ENCODE measurements around the gene DAW1. TPM values are rescaled to one million over a fixed set of nuclear protein-coding genes. Genes with fewer than 3 reads are reported as not detected.

Gene DAW1
- total and polyA plus RNA-seq, 2 donors (not counting 1 experiment from before 2014, with no cell fraction given), result 0.11 TPM; not detected in 1

GRCh38 chr2:227870710-227871374 lies 589 bp upstream of the DAW1 start:
- Histone ChIP-seq H3K9ac (ENCODE audit: insufficient read depth, low read length) (peak overlapping the region; percentile 63), H3K79me2 (ENCODE audit: control insufficient read depth, insufficient read depth, low read length) (no peaks in the 10 kb centered on the region), H3K36me3 (ENCODE audit: control insufficient read depth, insufficient read depth, low read length) (no peaks in the 10 kb centered on the region), H4K20me1 (ENCODE audit: control insufficient read depth, extremely low read depth, insufficient read depth, low read length) (no peaks in the 10 kb centered on the region), H2AFZ (ENCODE audit: low read length) (peak overlapping the region; percentile 83), H3K4me3 (replicated peaks in 1 of 4; ENCODE audit: control extremely low read depth in 1 of 4, insufficient read depth in 1 of 4, low read depth in 3 of 4, low read length in 4 of 4) (peak overlapping the region; percentile 46 to 55 (median 50)), H3K27ac (ENCODE audit: insufficient read depth, low read length) (peak overlapping the region; percentile 47), H3K27me3 (ENCODE audit: control insufficient read depth, insufficient read depth, low read length) (no peaks in the 10 kb centered on the region), H3K9me3 (ENCODE audit: control insufficient read depth, insufficient read depth, low read depth, low read length) (no peaks in the 10 kb centered on the region), H3K4me1 (ENCODE audit: control insufficient read depth, extremely low read depth, insufficient read depth, low read length) (peaks cover 4% of the 10 kb centered on the region), H3K4me2 (ENCODE audit: extremely low read depth, insufficient read depth, low read length) (peak overlapping the region; percentile 94)
- TF ChIP-seq CTCF (conservative IDR thresholded peaks at IDR 0.05 in 1 of 2, IDR thresholded peaks at IDR 0.05 in 1 of 2; ENCODE audit: low read depth in 1 of 2, low read length in 2 of 2) (no peak), EZH2 (IDR thresholded peaks at IDR 0.05; ENCODE audit: low read length, missing control alignments) (no peak)
- DNase-seq (ENCODE audit: low read depth in 2 of 2), result peak; percentile 68 to 98

- Histone ChIP-seq H3K79me2 (ENCODE audit: control insufficient read depth, insufficient read depth, low read length) (no peaks in the 10 kb centered on the region), H3K9me3 (ENCODE audit: control insufficient read depth, insufficient read depth, low read depth, low read length) (no peaks in the 10 kb centered on the region), H3K4me1 (ENCODE audit: control insufficient read depth, extremely low read depth, insufficient read depth, low read length) (peaks cover 4% of the 10 kb centered on the region), H3K4me3 (replicated peaks in 1 of 4; ENCODE audit: control extremely low read depth in 1 of 4, insufficient read depth in 1 of 4, low read depth in 3 of 4, low read length in 4 of 4) (no peak overlapping the region), H2AFZ (ENCODE audit: low read length) (no peak overlapping the region), H3K4me2 (ENCODE audit: extremely low read depth, insufficient read depth, low read length) (no peak overlapping the region), H3K9ac (ENCODE audit: insufficient read depth, low read length) (no peak overlapping the region), H3K27ac (ENCODE audit: insufficient read depth, low read length) (no peak overlapping the region), H3K36me3 (ENCODE audit: control insufficient read depth, insufficient read depth, low read length) (no peaks in the 10 kb centered on the region), H4K20me1 (ENCODE audit: control insufficient read depth, extremely low read depth, insufficient read depth, low read length) (no peaks in the 10 kb centered on the region), H3K27me3 (ENCODE audit: control insufficient read depth, insufficient read depth, low read length) (no peaks in the 10 kb centered on the region)
- no peak for DNase-seq (ENCODE audit: low read depth in 2 of 2)
- no peak for TF ChIP-seq CTCF (conservative IDR thresholded peaks at IDR 0.05 in 1 of 2, IDR thresholded peaks at IDR 0.05 in 1 of 2; ENCODE audit: low read depth in 1 of 2, low read length in 2 of 2)
- TF ChIP-seq EZH2 (IDR thresholded peaks at IDR 0.05; ENCODE audit: low read length, missing control alignments), result no peak
These were observed 1.2 kb downstream of the DAW1 start for GRCh38 chr2:227872676-227873075.

GRCh38 chr2:227876300-227876801 lies 4.9 kb downstream of the DAW1 start:
- H3K4me2 ChIP-seq (ENCODE audit: extremely low read depth, insufficient read depth, low read length), result no peak overlapping the region

More at GRCh38 chr2:227876300-227876801, 4.9 kb downstream of the DAW1 start:
- Histone ChIP-seq H4K20me1 (ENCODE audit: control insufficient read depth, extremely low read depth, insufficient read depth, low read length) (no peaks in the 10 kb centered on the region), H3K9me3 (ENCODE audit: control insufficient read depth, insufficient read depth, low read depth, low read length) (no peaks in the 10 kb centered on the region), H3K36me3 (ENCODE audit: control insufficient read depth, insufficient read depth, low read length) (no peaks in the 10 kb centered on the region), H3K27ac (ENCODE audit: insufficient read depth, low read length) (no peak overlapping the region), H3K4me1 (ENCODE audit: control insufficient read depth, extremely low read depth, insufficient read depth, low read length) (no peaks in the 10 kb centered on the region), H2AFZ (ENCODE audit: low read length) (no peak overlapping the region), H3K4me3 (replicated peaks in 1 of 4; ENCODE audit: control extremely low read depth in 1 of 4, insufficient read depth in 1 of 4, low read depth in 3 of 4, low read length in 4 of 4) (no peak overlapping the region), H3K9ac (ENCODE audit: insufficient read depth, low read length) (no peak overlapping the region), H3K79me2 (ENCODE audit: control insufficient read depth, insufficient read depth, low read length) (no peaks in the 10 kb centered on the region), H3K27me3 (ENCODE audit: control insufficient read depth, insufficient read depth, low read length) (no peaks in the 10 kb centered on the region)
- DNase-seq (ENCODE audit: low read depth in 2 of 2), result peak; percentile 56 to 84
- TF ChIP-seq EZH2 (IDR thresholded peaks at IDR 0.05; ENCODE audit: low read length, missing control alignments) (no peak), CTCF (conservative IDR thresholded peaks at IDR 0.05 in 1 of 2, IDR thresholded peaks at IDR 0.05 in 1 of 2; ENCODE audit: low read depth in 1 of 2, low read length in 2 of 2) (no peak)
